HEK293 (cell line): Measurements from ENCODE around the gene EFCAB12.

Experiments
- CTCF ChIA-PET: fragments of 350-600 bp; formaldehyde crosslinking; extraction: SDS; loops from one replicate; lab custom pipeline; 2021; ENCODE audit warnings: antibody characterized with exemption; lab: Yijun Ruan, JAX
- POLR2A ChIA-PET: fragments of 300-600 bp; formaldehyde crosslinking; extraction: SDS; loops from one replicate; lab custom pipeline; 2020; ENCODE audit warnings: antibody characterized with exemption, inconsistent platforms; lab: Yijun Ruan, JAX
- H3K27ac ChIP-seq: fragments of 200-500 bp; sonication (Bioruptor generic); 2 replicates; pipeline ENCODE4 v1.5.1; 2014; ENCODE audit warnings: low read depth, low read length, control low read depth, inconsistent platforms; ENCODE audit errors: extremely low read depth
- H3K36me3 ChIP-seq, 2 experiments: fragments of 200-500 bp in 1 of 2; sonication (Bioruptor generic) in 1 of 2; 1 replicate in 1 of 2; 2 replicates in 1 of 2; pipeline ENCODE4 v1.5.1; 2014 to 2017; ENCODE audit warnings: inconsistent platforms in 2 of 2, low read length in 2 of 2; ENCODE audit not compliant: control insufficient read depth in 2 of 2, insufficient read depth in 1 of 2
- H3K4me1 ChIP-seq: fragments of 200-500 bp; sonication (Bioruptor generic); 2 replicates; pipeline ENCODE4 v1.5.1; 2014; ENCODE audit warnings: mild to moderate bottlenecking, low read length, inconsistent platforms; ENCODE audit not compliant: control insufficient read depth, insufficient read depth
- H3K4me3 ChIP-seq: 2 replicates; pipeline ENCODE4 v1.5.1; 2011; ENCODE audit warnings: low read depth, mild to moderate bottlenecking, control low read depth, low read length, moderate library complexity
- H3K9me3 ChIP-seq: fragments of 200-500 bp; sonication (Bioruptor generic); 2 replicates; pipeline ENCODE4 v1.5.1; 2014; ENCODE audit warnings: low read depth, low read length, inconsistent platforms; ENCODE audit not compliant: control insufficient read depth, insufficient read depth
- HOXA7 ChIP-seq: sonication (generic); formaldehyde crosslinking; IDR thresholded peaks from 2 replicates; pipeline ENCODE4 v1.8.1; 2022; ENCODE audit warnings: missing genetic modification reagents, borderline replicate concordance
- KLF9 ChIP-seq: fragments of 450-650 bp; formaldehyde crosslinking; IDR thresholded peaks from 2 replicates; pipeline ENCODE4 v1.5.1; 2016; ENCODE audit warnings: missing biosample characterization, missing genetic modification characterization, low read depth
- MEIS1 ChIP-seq: sonication (generic); formaldehyde crosslinking; IDR thresholded peaks from 2 replicates; pipeline ENCODE4 v1.8.1; 2022; ENCODE audit warnings: missing genetic modification reagents, mild to moderate bottlenecking, borderline replicate concordance
- MZF1 ChIP-seq: fragments of 450-650 bp; formaldehyde crosslinking; IDR thresholded peaks from 2 replicates; pipeline ENCODE4 v1.5.1; 2017; ENCODE audit warnings: missing biosample characterization, missing genetic modification characterization, borderline replicate concordance
- PRDM6 ChIP-seq: fragments of 450-650 bp; formaldehyde crosslinking; IDR thresholded peaks from 2 replicates; pipeline ENCODE4 v1.5.1; 2017; ENCODE audit warnings: missing biosample characterization, missing genetic modification characterization
- YY2 ChIP-seq: fragments of 450-650 bp; formaldehyde crosslinking; IDR thresholded peaks from 2 replicates; pipeline ENCODE4 v1.5.1; 2016; ENCODE audit warnings: missing biosample characterization, missing genetic modification characterization
- ZBTB48 ChIP-seq: fragments of 450-650 bp; formaldehyde crosslinking; IDR thresholded peaks from 2 replicates; pipeline ENCODE4 v1.5.1; 2016; ENCODE audit warnings: missing biosample characterization, missing genetic modification characterization
- ZNF140 ChIP-seq: fragments of 450-650 bp; formaldehyde crosslinking; IDR thresholded peaks from 2 replicates; pipeline ENCODE4 v1.5.1; 2016; ENCODE audit warnings: missing biosample characterization, missing genetic modification characterization
- ZNF18 ChIP-seq: fragments of 450-650 bp; formaldehyde crosslinking; IDR thresholded peaks from 2 replicates; pipeline ENCODE4 v1.5.1; 2016; ENCODE audit warnings: missing biosample characterization, missing genetic modification characterization
- ZNF23 ChIP-seq: fragments of 450-650 bp; formaldehyde crosslinking; IDR thresholded peaks from 2 replicates; pipeline ENCODE4 v1.5.1; 2016; ENCODE audit warnings: missing biosample characterization, missing genetic modification characterization, borderline replicate concordance
- ZNF24 ChIP-seq: fragments of 450-650 bp; formaldehyde crosslinking; IDR thresholded peaks from 2 replicates; pipeline ENCODE4 v1.5.1; 2016; ENCODE audit warnings: missing biosample characterization, missing genetic modification characterization
- ZNF302 ChIP-seq: fragments of 450-650 bp; formaldehyde crosslinking; IDR thresholded peaks from 2 replicates; pipeline ENCODE4 v1.5.1; 2016; ENCODE audit warnings: missing biosample characterization, missing genetic modification characterization, low read depth
- ZNF335 ChIP-seq: fragments of 450-650 bp; formaldehyde crosslinking; conservative IDR thresholded peaks from 2 replicates; pipeline ENCODE4 v1.5.1; 2016; ENCODE audit warnings: missing biosample characterization, missing genetic modification characterization
- ZNF350 ChIP-seq: fragments of 450-650 bp; formaldehyde crosslinking; IDR thresholded peaks from 2 replicates; pipeline ENCODE4 v1.5.0; 2017; ENCODE audit warnings: missing biosample characterization, mild to moderate bottlenecking, missing genetic modification characterization
- ZNF555 ChIP-seq: fragments of 450-650 bp; formaldehyde crosslinking; conservative IDR thresholded peaks from 2 replicates; pipeline ENCODE4 v1.5.1; 2017; ENCODE audit warnings: missing biosample characterization, mild to moderate bottlenecking, missing genetic modification characterization, inconsistent platforms
- ZNF561 ChIP-seq: fragments of 450-650 bp; IDR thresholded peaks from 2 replicates; pipeline ENCODE4 v1.5.1; 2018; ENCODE audit warnings: missing biosample characterization, missing genetic modification characterization, borderline replicate concordance
- ZNF621 ChIP-seq: fragments of 450-650 bp; formaldehyde crosslinking; IDR thresholded peaks from 2 replicates; pipeline ENCODE4 v1.5.1; 2017; ENCODE audit warnings: missing biosample characterization, missing genetic modification characterization
- ZNF670 ChIP-seq: fragments of 450-650 bp; formaldehyde crosslinking; IDR thresholded peaks from 2 replicates; pipeline ENCODE4 v1.5.1; 2016; ENCODE audit warnings: missing biosample characterization, missing genetic modification characterization, low read depth
- ZNF677 ChIP-seq: fragments of 450-650 bp; IDR thresholded peaks from 2 replicates; pipeline ENCODE4 v1.5.0; 2018; ENCODE audit warnings: missing biosample characterization, mild to moderate bottlenecking, missing genetic modification characterization, moderate library complexity
- ZNF76 ChIP-seq: fragments of 450-650 bp; formaldehyde crosslinking; IDR thresholded peaks from 2 replicates; pipeline ENCODE4; 2016; ENCODE audit warnings: low read depth, missing biosample characterization, missing genetic modification characterization, borderline replicate concordance
- ZNF768 ChIP-seq: fragments of 450-650 bp; formaldehyde crosslinking; IDR thresholded peaks from 2 replicates; pipeline ENCODE4 v1.5.1; 2018; ENCODE audit warnings: missing biosample characterization, mild to moderate bottlenecking, missing genetic modification characterization
- ZSCAN23 ChIP-seq: fragments of 450-650 bp; formaldehyde crosslinking; IDR thresholded peaks from 2 replicates; pipeline ENCODE4 v1.5.1; 2016; ENCODE audit warnings: missing biosample characterization, missing genetic modification characterization

EFCAB12 gene

GRCh38 chr3:129358177-129358771 lies 70.2 kb downstream of the EFCAB12 start (continued):
- no peak for TF ChIP-seq KLF9 (tag by site-specific recombination)
- no peak for TF ChIP-seq ZNF18 (tag by site-specific recombination)

- TF ChIP-seq ZNF768 (no peak), ZNF335 (tag by site-specific recombination) (no peak), HOXA7 (CRISPR knock-in tag) (no peak), ZNF561 (tag by site-specific recombination) (no peak), ZBTB48 (tag by site-specific recombination) (no peak), YY2 (tag by site-specific recombination) (no peak)
- CTCF ChIA-PET = interaction anchor here (0.6 kb wide), 1 partner anchor 429 kb away, joined by 3 read pairs; no protein-coding TSS in a partner anchor
- no peak overlapping the region for H3K4me3 ChIP-seq
- H3K4me1 ChIP-seq = no peaks in the 10 kb centered on the region
- POLR2A ChIA-PET = no interaction called here
- H3K9me3 ChIP-seq = no peaks in the 10 kb centered on the region
- H3K36me3 ChIP-seq = no peaks in the 10 kb centered on the region
- H3K27ac ChIP-seq = no peak overlapping the region
These were observed 70.8 kb downstream of the EFCAB12 start for GRCh38 chr3:129357616-129358015.

GRCh38 chr3:129356756-129357425 lies 71.5 kb downstream of the EFCAB12 start:
- TF ChIP-seq ZNF621 (tag by site-specific recombination) = no peak
- no peak for TF ChIP-seq PRDM6 (tag by site-specific recombination)
- TF ChIP-seq ZNF561 (tag by site-specific recombination) = no peak
- no peak for TF ChIP-seq ZNF23 (tag by site-specific recombination)
- TF ChIP-seq ZNF24 = no peak
- TF ChIP-seq ZNF350 = no peak
- TF ChIP-seq ZSCAN23 (tag by site-specific recombination) = no peak
- no peak for TF ChIP-seq ZNF302 (tag by site-specific recombination)
- no peak for TF ChIP-seq ZNF677 (tag by site-specific recombination)
- TF ChIP-seq ZNF140 (tag by site-specific recombination) = no peak
- TF ChIP-seq ZNF76 (tag by site-specific recombination) = no peak
- TF ChIP-seq ZNF555 (tag by site-specific recombination) = no peak
- no peak for TF ChIP-seq MZF1 (tag by site-specific recombination)
- no peak for TF ChIP-seq ZNF670 (tag by site-specific recombination)
- TF ChIP-seq MEIS1 = no peak
- TF ChIP-seq, all 188 proteins: peak for 0
- ChIA-PET POLR2A (no interaction called here), CTCF (no interaction called here)
- Histone ChIP-seq H3K4me1 (no peaks in the 10 kb centered on the region), H3K4me3 (no peak overlapping the region), H3K9me3 (no peaks in the 10 kb centered on the region), H3K36me3 (no peaks in the 10 kb centered on the region), H3K27ac (no peak overlapping the region)
